Immature natural killer cell (primary cell): Measurements from ENCODE around the gene YY1AP1. TPM values are rescaled to one million over a fixed set of nuclear protein-coding genes. Genes with fewer than 3 reads are reported as not detected.
"Not testable (repeated sequence)": the region's sequence is repeated elsewhere in the genome, so short reads cannot be mapped to it uniquely, and the experiment has no call there.

Experiments used
- DNase-seq, 3 donors: peaks; one replicate each; pipeline ENCODE4 v3.0.0; 2022; ENCODE audit warnings: mixed read lengths in 1 of 3
- H3K27ac Mint-ChIP-seq, 6 donors: one replicate each; pipeline ENCODE4 v1.8.0; 2020; ENCODE audit warnings: mixed read lengths in 6 of 6, mild to moderate bottlenecking in 5 of 6, inconsistent platforms in 4 of 6, moderate library complexity in 3 of 6
- H3K27me3 Mint-ChIP-seq, 3 donors: one replicate each; pipeline ENCODE4 v1.8.0; 2020 to 2021; ENCODE audit warnings: low read depth in 3 of 3, mild to moderate bottlenecking in 3 of 3, mixed read lengths in 3 of 3, moderate library complexity in 3 of 3, inconsistent platforms in 1 of 3
- H3K36me3 Mint-ChIP-seq, 3 donors: one replicate each; pipeline ENCODE4 v1.8.0; 2020; ENCODE audit warnings: mixed read lengths in 3 of 3, inconsistent platforms in 2 of 3, mild to moderate bottlenecking in 2 of 3
- H3K4me1 Mint-ChIP-seq, 2 donors: one replicate each; pipeline ENCODE4 v1.8.0; 2020; ENCODE audit warnings: inconsistent platforms in 2 of 2, mild to moderate bottlenecking in 2 of 2, mixed read lengths in 2 of 2, moderate library complexity in 1 of 2
- H3K4me3 Mint-ChIP-seq, 5 donors: one replicate each; pipeline ENCODE4 v1.8.0; 2020; ENCODE audit warnings: mild to moderate bottlenecking in 5 of 5, mixed read lengths in 5 of 5, inconsistent platforms in 3 of 5, moderate library complexity in 3 of 5
- H3K9me3 Mint-ChIP-seq, 6 donors: one replicate each; pipeline ENCODE4 v1.8.0; 2020; ENCODE audit warnings: mild to moderate bottlenecking in 6 of 6, mixed read lengths in 6 of 6, inconsistent platforms in 4 of 6, moderate library complexity in 3 of 6
- polyA plus RNA-seq, 3 donors: library from polyadenylated mRNA; unstranded; fragments of 300-500 nt; fragmentation: Illumina TruSeq; gene quantifications; one replicate each; pipeline ENCODE4 v1.2.3, GENCODE V29; 2021

Gene YY1AP1
- polyA plus RNA-seq, 3 donors from 2014 or later = 21.3 to 59.2 (median 23.1) TPM

GRCh38 chr1:155687705-155688323, 760 bp downstream of the YY1AP1 start:
- peak overlapping the region; percentile 95 to 98 (median 97) for H3K4me3 Mint-ChIP-seq
- H3K27ac Mint-ChIP-seq = peak overlapping the region; percentile 91 to 98 (median 96)
- H3K27me3 Mint-ChIP-seq = peaks cover 0 to 20% (median 5%) of the 10 kb centered on the region in 3 donors
- peaks cover 68 to 80% of the 10 kb centered on the region in 2 donors for H3K4me1 Mint-ChIP-seq
- H3K36me3 Mint-ChIP-seq = peaks cover 11 to 19% (median 18%) of the 10 kb centered on the region in 3 donors
- DNase-seq, H3K9me3 Mint-ChIP-seq: not testable (repeated sequence)

- no peaks in the 10 kb centered on the region for H3K9me3 Mint-ChIP-seq
- H3K36me3 Mint-ChIP-seq = peaks cover 6 to 21% (median 6%) of the 10 kb centered on the region in 3 donors
- H3K27me3 Mint-ChIP-seq = peaks cover 0 to 3% (median 3%) of the 10 kb centered on the region in 3 donors
- no peak overlapping the region for H3K4me3 Mint-ChIP-seq
- H3K27ac Mint-ChIP-seq = no peak overlapping the region
- H3K4me1 Mint-ChIP-seq = peaks cover 43 to 70% of the 10 kb centered on the region in 2 donors
- DNase-seq = no peak
Measured at GRCh38 chr1:155681776-155682175, 6.8 kb downstream of the YY1AP1 start.

- Mint-ChIP-seq H3K4me3 (no peak overlapping the region), H3K9me3 (no peaks in the 10 kb centered on the region), H3K27ac (peak overlapping the region in 4 of 6 donors; percentile 8 to 53 (median 18)), H3K36me3 (peaks cover 9 to 27% (median 11%) of the 10 kb centered on the region in 3 donors), H3K4me1 (peaks cover 30 to 57% of the 10 kb centered on the region in 2 donors), H3K27me3 (peaks cover 0 to 6% (median 0%) of the 10 kb centered on the region in 3 donors)
- no peak for DNase-seq
Measured at GRCh38 chr1:155680531-155680930, 8.0 kb downstream of the YY1AP1 start.

- H3K27me3 Mint-ChIP-seq, H3K4me3 Mint-ChIP-seq, H3K9me3 Mint-ChIP-seq, DNase-seq, H3K27ac Mint-ChIP-seq: not testable (repeated sequence)
- Mint-ChIP-seq H3K4me1 (peaks cover 15 to 42% of the 10 kb centered on the region in 2 donors), H3K36me3 (peaks cover 11 to 32% (median 13%) of the 10 kb centered on the region in 3 donors)
Measured at GRCh38 chr1:155678992-155679391, 9.6 kb downstream of the YY1AP1 start.

GRCh38 chr1:155678027-155678426, 10.5 kb downstream of the YY1AP1 start:
- Mint-ChIP-seq H3K27ac (no peak overlapping the region), H3K36me3 (peaks cover 13 to 32% (median 13%) of the 10 kb centered on the region in 3 donors), H3K4me1 (peaks cover 7 to 32% of the 10 kb centered on the region in 2 donors), H3K4me3 (no peak overlapping the region), H3K9me3 (no peaks in the 10 kb centered on the region), H3K27me3 (peaks cover 0 to 6% (median 0%) of the 10 kb centered on the region in 3 donors)
- DNase-seq = no peak

- Mint-ChIP-seq H3K36me3 (peaks cover 26 to 60% (median 28%) of the 10 kb centered on the region in 3 donors), H3K4me3 (no peak overlapping the region), H3K27me3 (peaks cover 0 to 3% (median 0%) of the 10 kb centered on the region in 3 donors), H3K4me1 (no peaks in the 10 kb centered on the region), H3K27ac (peak overlapping the region in 1 of 6 donors; percentile 17), H3K9me3 (no peaks in the 10 kb centered on the region)
- no peak for DNase-seq
Measured at GRCh38 chr1:155673003-155673402, 15.6 kb downstream of the YY1AP1 start.

- no peak overlapping the region for H3K4me3 Mint-ChIP-seq
- peaks cover 0 to 3% (median 0%) of the 10 kb centered on the region in 3 donors for H3K27me3 Mint-ChIP-seq
- peaks cover 22 to 53% (median 28%) of the 10 kb centered on the region in 3 donors for H3K36me3 Mint-ChIP-seq
- peak overlapping the region in 1 of 6 donors; percentile 30 for H3K27ac Mint-ChIP-seq
- no peaks in the 10 kb centered on the region for H3K9me3 Mint-ChIP-seq
- no peak for DNase-seq
- no peaks in the 10 kb centered on the region for H3K4me1 Mint-ChIP-seq
Measured at GRCh38 chr1:155671750-155672149, 16.8 kb downstream of the YY1AP1 start.

- Mint-ChIP-seq H3K36me3 (peaks cover 21 to 51% (median 30%) of the 10 kb centered on the region in 3 donors), H3K27ac (peak overlapping the region in 4 of 6 donors; percentile 0 to 46 (median 30)), H3K4me1 (no peaks in the 10 kb centered on the region)
Measured at GRCh38 chr1:155669233-155670162, 19.1 kb downstream of the YY1AP1 start.

GRCh38 chr1:155661239-155661638, 27.3 kb downstream of the YY1AP1 start:
- H3K9me3 Mint-ChIP-seq, H3K4me3 Mint-ChIP-seq, DNase-seq, H3K27ac Mint-ChIP-seq, H3K27me3 Mint-ChIP-seq, H3K4me1 Mint-ChIP-seq: not testable (repeated sequence)
- peaks cover 12 to 42% (median 36%) of the 10 kb centered on the region in 3 donors for H3K36me3 Mint-ChIP-seq

More at GRCh38 chr1:155669233-155670162, 19.1 kb downstream of the YY1AP1 start:
- no peak for DNase-seq
- Mint-ChIP-seq H3K9me3 (no peaks in the 10 kb centered on the region), H3K27me3 (peaks cover 0 to 5% (median 0%) of the 10 kb centered on the region in 3 donors), H3K4me3 (no peak overlapping the region)

GRCh38 chr1:155657463-155657862, 31.1 kb downstream of the YY1AP1 start:
- DNase-seq = no peak
- Mint-ChIP-seq H3K4me1 (no peaks in the 10 kb centered on the region), H3K4me3 (no peak overlapping the region), H3K9me3 (no peaks in the 10 kb centered on the region), H3K27ac (peak overlapping the region in 2 of 6 donors; percentile 33 to 64), H3K36me3 (peaks cover 9 to 33% (median 29%) of the 10 kb centered on the region in 3 donors), H3K27me3 (peaks cover 0 to 7% (median 1%) of the 10 kb centered on the region in 3 donors)

GRCh38 chr1:155652951-155653350, 35.6 kb downstream of the YY1AP1 start:
- no peaks in the 10 kb centered on the region for H3K4me1 Mint-ChIP-seq
- H3K4me3 Mint-ChIP-seq = no peak overlapping the region
- no peak overlapping the region for H3K27ac Mint-ChIP-seq
- H3K27me3 Mint-ChIP-seq = peaks cover 2 to 10% (median 3%) of the 10 kb centered on the region in 3 donors
- H3K9me3 Mint-ChIP-seq = no peaks in the 10 kb centered on the region
- no peak for DNase-seq
- peaks cover 3 to 4% (median 3%) of the 10 kb centered on the region in 3 donors for H3K36me3 Mint-ChIP-seq

GRCh38 chr1:155651861-155652661, 36.5 kb downstream of the YY1AP1 start:
- Mint-ChIP-seq H3K36me3 (peaks cover 3 to 4% (median 3%) of the 10 kb centered on the region in 3 donors), H3K9me3 (no peaks in the 10 kb centered on the region), H3K27me3 (peaks cover 3 to 10% (median 4%) of the 10 kb centered on the region in 3 donors), H3K27ac (no peak overlapping the region), H3K4me3 (no peak overlapping the region), H3K4me1 (no peaks in the 10 kb centered on the region)
- DNase-seq = no peak

- no peak for DNase-seq
Measured at GRCh38 chr1:155650231-155650757, 38.3 kb downstream of the YY1AP1 start.

More at GRCh38 chr1:155650231-155650757, 38.3 kb downstream of the YY1AP1 start:
- Mint-ChIP-seq H3K4me3 (no peak overlapping the region), H3K9me3 (no peaks in the 10 kb centered on the region), H3K27ac (no peak overlapping the region), H3K4me1 (no peaks in the 10 kb centered on the region), H3K27me3 (peaks cover 4 to 12% (median 5%) of the 10 kb centered on the region in 3 donors), H3K36me3 (peaks cover 3 to 4% (median 3%) of the 10 kb centered on the region in 3 donors)
